Measurements from ENCODE around the gene ZNF253.
"Not testable (repeated sequence)": the region's sequence is repeated elsewhere in the genome, so short reads cannot be mapped to it uniquely, and the experiment has no call there.

Gene ZNF253

DNA sequence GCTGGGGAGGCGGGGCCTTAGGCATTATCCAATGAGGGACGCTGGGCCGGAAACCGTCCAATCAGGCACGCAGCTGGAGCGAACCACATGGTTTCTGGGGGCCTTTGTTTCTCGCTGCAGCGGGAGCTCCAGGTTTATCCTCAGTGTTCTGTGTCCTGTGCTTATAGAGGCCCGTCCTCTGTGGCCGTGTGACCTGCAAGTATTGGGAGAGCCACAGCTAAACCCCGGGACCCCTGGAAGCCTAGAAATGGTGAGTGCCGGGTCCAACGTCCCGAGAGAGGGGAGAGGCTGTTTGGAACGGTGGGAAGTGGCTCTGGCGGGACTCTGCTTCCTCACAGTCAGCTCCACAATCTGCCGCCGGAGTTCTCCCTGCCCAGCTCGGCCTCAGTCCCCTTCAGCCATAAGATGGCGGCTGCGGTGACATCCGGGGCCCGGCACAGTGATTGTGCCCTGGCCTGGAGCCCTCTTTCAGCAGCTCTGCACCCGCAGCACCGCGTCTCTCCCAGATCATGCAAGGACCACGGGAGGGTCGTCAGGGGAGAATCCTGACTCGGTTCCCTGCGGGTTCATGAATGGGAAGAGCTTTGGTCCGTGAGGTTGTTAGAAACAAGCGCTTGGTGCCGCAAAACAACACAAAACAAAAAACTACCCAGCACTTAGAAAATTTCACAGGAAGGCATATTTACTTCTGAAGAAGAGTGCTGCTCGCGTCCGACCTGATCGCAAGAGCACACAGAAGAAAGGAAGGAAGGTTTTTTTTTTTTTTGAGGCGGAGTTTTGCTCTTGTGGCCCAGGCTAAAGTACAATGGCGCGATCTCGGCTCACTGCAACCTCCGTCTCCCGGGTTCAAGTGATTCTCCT, at the start of gene ZNF253:
ZNF253 (plus strand) TSS at position 133 of the 861 bp plus-strand sequence; CDS start at position 248, 115 bp downstream.
- H3K9ac ChIP-seq (ENCODE audit: low read depth, low read length): peak within 1 kb of the TSS; percentile 91
- H3K36me3 ChIP-seq (ENCODE audit: insufficient read depth, low read length): no peaks in the 10 kb centered on the region
- H3K9me3 ChIP-seq (ENCODE audit: control insufficient read depth, insufficient read depth, low read length): no peaks in the 10 kb centered on the region
- H3K4me1 ChIP-seq (ENCODE audit: insufficient read depth, low read length): no peaks in the 10 kb centered on the region

GRCh38 chr19:19816679-19817078, 49.0 kb upstream of the ZNF253 start:
- Histone ChIP-seq H3K9ac (ENCODE audit: low read depth, low read length) (no peak overlapping the region), H3K36me3 (ENCODE audit: insufficient read depth, low read length) (no peaks in the 10 kb centered on the region), H3K9me3 (ENCODE audit: control insufficient read depth, insufficient read depth, low read length) (no peaks in the 10 kb centered on the region; the same call in 1 of the 2 replicates), H3K4me1 (ENCODE audit: insufficient read depth, low read length) (no peaks in the 10 kb centered on the region)

GRCh38 chr19:19817357-19817756, 48.3 kb upstream of the ZNF253 start:
- H3K36me3 ChIP-seq (ENCODE audit: insufficient read depth, low read length): no peaks in the 10 kb centered on the region
- no peaks in the 10 kb centered on the region for H3K4me1 ChIP-seq (ENCODE audit: insufficient read depth, low read length)
- H3K9me3 ChIP-seq (ENCODE audit: control insufficient read depth, insufficient read depth, low read length): no peaks in the 10 kb centered on the region; the same call in 1 of the 2 replicates
- no peak overlapping the region for H3K9ac ChIP-seq (ENCODE audit: low read depth, low read length)

DNA sequence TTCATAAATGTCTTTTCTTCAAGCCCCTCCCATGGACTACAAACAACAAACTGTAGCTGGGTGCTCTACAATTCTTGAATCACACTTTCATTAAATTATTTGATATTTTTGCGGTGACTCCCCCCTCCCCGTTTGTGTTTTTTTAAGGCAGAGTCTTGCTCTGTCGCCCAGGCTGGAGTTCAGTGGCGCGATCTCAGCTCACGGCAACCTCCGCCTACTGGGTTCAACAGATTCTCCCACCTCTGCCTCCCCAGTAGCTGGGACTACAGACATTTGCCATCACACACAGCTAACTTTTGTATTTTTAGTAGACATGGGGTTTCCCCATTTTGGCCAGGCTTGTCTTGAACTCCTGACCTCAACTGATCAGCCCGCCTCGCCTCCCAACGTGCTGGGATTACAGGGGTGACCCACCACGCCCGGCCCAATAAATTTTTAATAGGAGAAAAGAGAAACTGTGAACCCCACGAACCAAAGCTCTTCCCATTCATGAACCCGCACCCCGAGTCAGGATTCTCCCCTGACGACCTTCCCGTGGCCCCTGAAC, 44.8 kb upstream of the ZNF253 start:
- H3K36me3 ChIP-seq (ENCODE audit: insufficient read depth, low read length): no peaks in the 10 kb centered on the region
- H3K4me1 ChIP-seq (ENCODE audit: insufficient read depth, low read length): no peaks in the 10 kb centered on the region
- H3K9me3 ChIP-seq (ENCODE audit: control insufficient read depth, insufficient read depth, low read length): no peaks in the 10 kb centered on the region; the same call in 1 of the 2 replicates
- peak overlapping the region; percentile 53 for H3K9ac ChIP-seq (ENCODE audit: low read depth, low read length)

DNA sequence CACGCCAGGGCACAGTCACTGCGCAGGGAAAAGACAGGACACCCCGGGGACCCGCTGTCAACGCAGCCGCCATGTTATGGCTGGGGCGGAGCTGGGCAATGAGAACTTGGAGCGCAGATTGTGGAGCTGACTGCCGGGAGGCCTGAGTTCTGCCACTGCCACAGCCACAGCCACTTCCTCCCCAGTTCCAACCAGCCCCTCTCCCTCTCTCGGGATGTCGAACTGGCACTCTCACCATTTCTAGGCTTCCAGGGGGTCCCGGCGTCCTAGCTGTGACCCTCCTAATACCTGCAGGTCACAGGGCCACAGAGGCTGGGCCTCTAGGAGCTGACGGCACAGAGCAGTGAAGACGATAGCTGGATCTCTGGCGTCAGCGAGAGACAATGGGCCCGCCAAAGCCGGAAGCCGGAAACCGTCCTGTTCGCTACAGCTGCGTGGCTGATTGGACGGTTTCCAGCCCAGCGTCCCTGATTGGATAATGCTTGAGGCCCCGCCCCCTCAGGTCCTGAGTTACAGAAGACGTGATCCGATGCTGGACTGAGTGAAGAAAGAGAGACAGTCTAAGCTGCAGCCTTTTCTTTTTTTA, 44.2 kb upstream of the ZNF253 start, which contains the start of gene ZNF506:
ZNF506 (minus strand) TSS at position 385 of the 586 bp plus-strand sequence; CDS start at position 238, 147 bp downstream.
- peak within 1 kb of the TSS; percentile 53 for H3K9ac ChIP-seq (ENCODE audit: low read depth, low read length)
- H3K4me1 ChIP-seq (ENCODE audit: insufficient read depth, low read length): no peaks in the 10 kb centered on the region
- H3K36me3 ChIP-seq (ENCODE audit: insufficient read depth, low read length): no peaks in the 10 kb centered on the region
- no peaks in the 10 kb centered on the region; the same call in 1 of the 2 replicates for H3K9me3 ChIP-seq (ENCODE audit: control insufficient read depth, insufficient read depth, low read length)

- not testable (repeated sequence) for H3K9me3 ChIP-seq (ENCODE audit: control insufficient read depth, insufficient read depth, low read length); H3K36me3 ChIP-seq (ENCODE audit: insufficient read depth, low read length); H3K4me1 ChIP-seq (ENCODE audit: insufficient read depth, low read length)
- peak overlapping the region; percentile 53; the same call in 1 of the 2 replicates for H3K9ac ChIP-seq (ENCODE audit: low read depth, low read length)
These were observed 43.7 kb upstream of the ZNF253 start for GRCh38 chr19:19821976-19822375.

GRCh38 chr19:19823916-19824315, 41.8 kb upstream of the ZNF253 start:
- Histone ChIP-seq H3K9ac (ENCODE audit: low read depth, low read length) (no peak overlapping the region), H3K36me3 (ENCODE audit: insufficient read depth, low read length) (no peaks in the 10 kb centered on the region), H3K9me3 (ENCODE audit: control insufficient read depth, insufficient read depth, low read length) (no peaks in the 10 kb centered on the region; the same call in 1 of the 2 replicates)

DNA sequence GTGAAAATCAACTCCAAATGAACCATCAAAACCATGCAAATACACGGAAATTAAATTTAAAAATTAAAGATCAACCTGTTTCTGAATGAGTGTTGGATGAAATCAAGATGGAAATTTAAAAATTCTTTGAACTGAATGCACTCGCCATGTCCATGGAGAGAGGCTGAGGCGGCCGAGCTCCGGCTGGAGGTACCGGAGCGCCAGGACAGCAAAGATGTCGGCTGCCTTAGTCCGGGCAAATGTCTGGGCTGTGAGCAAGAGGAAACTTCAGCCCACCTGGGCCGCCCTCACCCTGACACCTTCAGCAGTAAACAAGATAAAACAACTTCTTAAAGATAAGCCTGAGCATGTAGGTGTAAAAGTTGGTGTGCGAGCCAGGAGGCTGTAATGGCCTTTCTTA, 38.8 kb upstream of the ZNF253 start:
- Histone ChIP-seq H3K9me3 (ENCODE audit: control insufficient read depth, insufficient read depth, low read length) (peaks cover 5% of the 10 kb centered on the region; the same call in 1 of the 2 replicates), H3K36me3 (ENCODE audit: insufficient read depth, low read length) (no peaks in the 10 kb centered on the region), H3K9ac (ENCODE audit: low read depth, low read length) (no peak overlapping the region), H3K4me1 (ENCODE audit: insufficient read depth, low read length) (no peaks in the 10 kb centered on the region)

More at GRCh38 chr19:19823916-19824315, 41.8 kb upstream of the ZNF253 start:
- no peaks in the 10 kb centered on the region for H3K4me1 ChIP-seq (ENCODE audit: insufficient read depth, low read length)

DNA sequence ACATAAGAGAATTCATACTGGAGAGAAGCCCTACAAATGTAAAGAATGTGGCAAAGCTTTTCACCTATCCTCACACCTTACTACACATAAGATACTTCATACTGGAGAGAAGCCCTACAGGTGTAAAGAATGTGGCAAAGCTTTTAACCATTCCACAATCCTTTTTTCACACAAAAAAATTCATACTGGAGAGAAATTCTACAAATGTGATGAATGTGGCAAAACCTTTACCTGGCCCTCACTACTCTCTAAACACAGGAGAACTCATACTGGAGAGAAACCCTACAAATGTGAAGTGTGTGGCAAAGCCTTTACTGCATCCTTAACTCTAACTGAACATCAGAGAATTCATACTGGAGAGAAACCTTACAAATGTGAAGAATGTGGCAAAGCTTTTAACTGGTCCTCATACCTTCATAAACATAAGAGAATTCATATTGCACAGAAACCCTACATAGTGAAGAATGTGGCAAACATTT, 30.1 kb upstream of the ZNF253 start:
- peaks cover 17% of the 10 kb centered on the region for H3K9me3 ChIP-seq (ENCODE audit: control insufficient read depth, insufficient read depth, low read length)
- H3K4me1 ChIP-seq (ENCODE audit: insufficient read depth, low read length): no peaks in the 10 kb centered on the region
- no peaks in the 10 kb centered on the region for H3K36me3 ChIP-seq (ENCODE audit: insufficient read depth, low read length)
- no peak overlapping the region for H3K9ac ChIP-seq (ENCODE audit: low read depth, low read length)

- Histone ChIP-seq H3K9me3 (ENCODE audit: control insufficient read depth, insufficient read depth, low read length) (peaks cover 3% of the 10 kb centered on the region; the same call in 1 of the 2 replicates), H3K9ac (ENCODE audit: low read depth, low read length) (no peak overlapping the region), H3K36me3 (ENCODE audit: insufficient read depth, low read length) (no peaks in the 10 kb centered on the region), H3K4me1 (ENCODE audit: insufficient read depth, low read length) (no peaks in the 10 kb centered on the region)
These were observed 17.9 kb upstream of the ZNF253 start for GRCh38 chr19:19847781-19848180.

DNA sequence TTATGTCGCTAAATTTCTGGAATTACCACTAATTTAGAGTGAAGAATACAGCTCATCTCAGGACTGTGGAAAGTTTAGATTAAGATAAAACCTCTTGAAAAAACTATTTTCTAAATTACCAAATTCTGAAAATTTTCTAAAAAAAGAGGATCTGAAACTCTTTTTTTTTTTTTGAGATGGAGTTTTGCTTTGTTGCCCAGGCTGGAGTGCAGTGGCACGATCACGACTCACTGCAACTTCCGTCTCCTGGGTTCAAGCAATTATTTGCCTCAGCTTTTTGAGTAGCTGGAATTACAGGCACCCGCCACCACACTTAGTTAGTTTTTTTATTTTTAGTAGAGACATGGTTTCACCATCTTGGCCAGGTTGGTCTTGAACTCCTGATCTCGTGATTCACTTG, 16.6 kb upstream of the ZNF253 start:
- Histone ChIP-seq H3K4me1 (ENCODE audit: insufficient read depth, low read length) (no peaks in the 10 kb centered on the region), H3K36me3 (ENCODE audit: insufficient read depth, low read length) (no peaks in the 10 kb centered on the region), H3K9me3 (ENCODE audit: control insufficient read depth, insufficient read depth, low read length) (peaks cover 3% of the 10 kb centered on the region; the same call in 1 of the 2 replicates), H3K9ac (ENCODE audit: low read depth, low read length) (no peak overlapping the region)

GRCh38 chr19:19851740-19852139, 13.9 kb upstream of the ZNF253 start:
- H3K4me1 ChIP-seq (ENCODE audit: insufficient read depth, low read length); H3K9ac ChIP-seq (ENCODE audit: low read depth, low read length); H3K9me3 ChIP-seq (ENCODE audit: control insufficient read depth, insufficient read depth, low read length); H3K36me3 ChIP-seq (ENCODE audit: insufficient read depth, low read length): not testable (repeated sequence)

- Histone ChIP-seq H3K36me3 (ENCODE audit: insufficient read depth, low read length) (no peaks in the 10 kb centered on the region), H3K4me1 (ENCODE audit: insufficient read depth, low read length) (no peaks in the 10 kb centered on the region), H3K9me3 (ENCODE audit: control insufficient read depth, insufficient read depth, low read length) (no peaks in the 10 kb centered on the region; the same call in 1 of the 2 replicates)
These were observed 6.9 kb upstream of the ZNF253 start for GRCh38 chr19:19858751-19859150.

DNA sequence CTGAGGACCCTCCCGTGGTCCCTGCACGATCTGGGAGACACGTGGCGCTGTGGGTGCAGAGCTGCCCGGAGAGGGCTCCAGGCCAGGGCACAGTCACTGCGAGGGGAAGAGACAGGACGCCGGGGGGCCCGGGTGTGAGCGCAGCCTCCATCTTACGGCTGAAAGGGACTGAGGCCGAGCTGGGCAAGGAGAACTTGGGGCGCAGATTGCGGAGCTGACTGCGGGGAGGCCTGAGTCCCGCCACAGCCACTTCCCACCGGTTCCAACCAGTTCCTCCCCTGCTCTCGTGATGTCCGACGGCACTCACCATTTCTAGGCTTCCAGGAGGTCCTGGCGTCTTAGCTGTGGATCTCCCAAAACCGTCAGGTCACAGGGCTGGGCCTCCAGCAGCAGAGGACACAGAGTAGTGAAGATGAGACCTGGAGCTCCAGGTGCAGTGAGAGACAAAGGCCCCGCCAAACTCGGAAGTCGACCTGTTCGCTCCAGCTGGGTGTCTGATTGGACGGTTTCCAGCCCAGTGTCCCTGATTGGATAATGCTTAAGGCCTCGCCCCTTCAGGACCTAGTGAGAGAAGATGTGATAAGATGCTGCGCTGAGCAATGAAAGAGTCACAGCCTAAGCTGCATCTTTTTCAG, 4.8 kb upstream of the ZNF253 start:
- no peaks in the 10 kb centered on the region for H3K4me1 ChIP-seq (ENCODE audit: insufficient read depth, low read length)
- H3K9ac ChIP-seq (ENCODE audit: low read depth, low read length): peak overlapping the region; percentile 28; the same call in 1 of the 2 replicates
- H3K9me3 ChIP-seq (ENCODE audit: control insufficient read depth, insufficient read depth, low read length): no peaks in the 10 kb centered on the region
- H3K36me3 ChIP-seq (ENCODE audit: insufficient read depth, low read length): no peaks in the 10 kb centered on the region

More at GRCh38 chr19:19858751-19859150, 6.9 kb upstream of the ZNF253 start:
- no peak overlapping the region for H3K9ac ChIP-seq (ENCODE audit: low read depth, low read length)
